ENCODE results near the gene TMPRSS3.

DNA sequence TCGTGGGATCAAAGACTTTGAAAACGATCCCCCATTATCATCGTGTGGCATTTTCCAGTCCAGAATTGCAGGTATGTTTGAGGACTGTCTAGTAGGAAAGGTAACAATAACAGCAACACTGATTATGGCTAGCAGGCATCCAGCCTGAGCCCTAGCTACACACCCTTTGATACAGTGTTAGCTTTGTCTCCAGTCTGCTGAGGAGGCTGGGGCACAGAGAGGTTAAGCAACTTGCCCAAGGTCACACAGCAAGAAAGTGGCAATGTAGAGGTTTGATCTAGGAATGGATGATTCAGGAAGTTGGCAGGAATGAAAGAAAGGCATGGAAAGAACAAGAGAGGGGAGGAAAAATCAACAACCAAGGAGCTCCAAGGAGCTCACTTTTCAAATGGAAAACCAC is 39.0 kb upstream of the TMPRSS3 start:
- TF ChIP-seq POLR2A (IDR thresholded peaks at IDR 0.05) (no peak), POLR2AphosphoS5 (IDR thresholded peaks at IDR 0.05) (no peak)
